ENCODE measurements around the gene YTHDC2.
"Not testable (repeated sequence)": the region's sequence is repeated elsewhere in the genome, so short reads cannot be mapped to it uniquely, and the experiment has no call there.

Gene YTHDC2

GRCh38 chr5:113603246-113603645 lies 89.8 kb downstream of the YTHDC2 start:
- not testable (repeated sequence) for DNase-seq (ENCODE audit: low read depth in 2 of 2)

- DNase-seq (ENCODE audit: low read depth in 2 of 2): peak; percentile 4 to 13
These were observed 93.0 kb downstream of the YTHDC2 start for GRCh38 chr5:113606298-113607134.

GRCh38 chr5:113607361-113607760 lies 93.9 kb downstream of the YTHDC2 start:
- no peak for DNase-seq (ENCODE audit: low read depth in 2 of 2)

- DNase-seq (ENCODE audit: low read depth in 2 of 2): no peak
These were observed 94.7 kb downstream of the YTHDC2 start for GRCh38 chr5:113608113-113608596.

- peak; percentile 4 to 10 for DNase-seq (ENCODE audit: low read depth in 2 of 2)
These were observed 98.6 kb downstream of the YTHDC2 start for GRCh38 chr5:113612060-113612496.

GRCh38 chr5:113614191-113614590 lies 100.7 kb downstream of the YTHDC2 start:
- no peak for DNase-seq (ENCODE audit: low read depth in 2 of 2)

GRCh38 chr5:113615708-113616107 lies 102.2 kb downstream of the YTHDC2 start:
- DNase-seq (ENCODE audit: low read depth in 2 of 2): no peak

GRCh38 chr5:113617191-113617796 lies 103.8 kb downstream of the YTHDC2 start:
- DNase-seq (ENCODE audit: low read depth in 2 of 2): no peak

GRCh38 chr5:113632996-113633395 lies 119.5 kb downstream of the YTHDC2 start:
- DNase-seq (ENCODE audit: low read depth in 2 of 2): no peak

- DNase-seq (ENCODE audit: low read depth in 2 of 2): no peak
These were observed 121.5 kb downstream of the YTHDC2 start for GRCh38 chr5:113634957-113635356.

GRCh38 chr5:113641715-113642114 lies 128.2 kb downstream of the YTHDC2 start:
- no peak for DNase-seq (ENCODE audit: low read depth in 2 of 2)
